ENCODE results near the gene NUDT8. TPM values are rescaled to one million over a fixed set of nuclear protein-coding genes. Genes with fewer than 3 reads are reported as not detected.
A peak's percentile ranks its signal among the peaks of the same experiment; 100 is the strongest.

The NUDT8 gene
- total and polyA plus RNA-seq, 2 experiments from 2014 or later: 5.0 to 15.1 TPM

GRCh38 chr11:67628710-67629385 is 889 bp downstream of the NUDT8 start:
- Histone ChIP-seq H3K9me2 (ENCODE audit: insufficient read depth) (no peaks in the 10 kb centered on the region), H3K4me1 (ENCODE audit: insufficient read depth) (peaks cover 10% of the 10 kb centered on the region; the same call in 1 of the 2 replicates), H3K27me3 (ENCODE audit: insufficient read depth) (0 out of 2 replicates have a peak, but pooled peaks cover 2% of the 10 kb centered on the region), H3K79me2 (replicated peaks; ENCODE audit: insufficient read depth) (no peaks in the 10 kb centered on the region), H2AFZ (no peak overlapping the region), H3K27ac (ENCODE audit: low read depth) (no peak overlapping the region), H3K36me3 (ENCODE audit: insufficient read depth) (no peaks in the 10 kb centered on the region), H4K20me1 (replicated peaks; ENCODE audit: insufficient read depth) (no peaks in the 10 kb centered on the region), H3K4me2 (peak overlapping the region; percentile 84), H3F3A (replicated peaks; ENCODE audit: low read depth) (peaks cover 5% of the 10 kb centered on the region; the same call in 1 of the 2 replicates), H3K4me3 (peak overlapping the region; percentile 65)
- H3K4me1 Mint-ChIP-seq: peaks cover 16% of the 10 kb centered on the region
- H3K27ac Mint-ChIP-seq: no peak overlapping the region
- H3K4me3 Mint-ChIP-seq: peak overlapping the region; percentile 78
- H3K36me3 Mint-ChIP-seq (ENCODE audit: low read depth): peaks cover 20% of the 10 kb centered on the region
- peaks cover 4% of the 10 kb centered on the region; the same call in 2 of the 3 replicates for H3K9me3 Mint-ChIP-seq
- no peak for DNase-seq (ENCODE audit: low spot score)
- ATAC-seq: no peak
- TF ChIP-seq STAT1 (IDR thresholded peaks at IDR 0.05; ENCODE audit: unreplicated experiment) (no peak), ZNF462 (CRISPR knock-in tag; IDR thresholded peaks at IDR 0.05) (no peak), JUNB (IDR thresholded peaks at IDR 0.05; ENCODE audit: unreplicated experiment) (no peak), EZH2phosphoT487 (IDR thresholded peaks at IDR 0.05; ENCODE audit: unreplicated experiment) (no peak), ZNF331 (CRISPR knock-in tag; IDR thresholded peaks at IDR 0.05; ENCODE audit: low read depth) (no peak), NANOG (IDR thresholded peaks at IDR 0.05; ENCODE audit: borderline replicate concordance) (no peak), POLR2AphosphoS5 (IDR thresholded peaks at IDR 0.05; ENCODE audit: low read depth) (peak; percentile 6; the same call in 1 of the 2 replicates)
- H3K27me3 Mint-ChIP-seq (ENCODE audit: insufficient read depth, low read depth, poor library complexity): peaks cover 27% of the 10 kb centered on the region

All from GM23338 (cell line).